Measurements from ENCODE around the gene RBM38. TPM values are rescaled to one million over a fixed set of nuclear protein-coding genes. Genes with fewer than 3 reads are reported as not detected.
A peak's percentile ranks its signal among the peaks of the same experiment; 100 is the strongest.

RBM38 gene
- total and polyA plus RNA-seq, 10 of the 15 experiments (the other 5 are each of a cell fraction or from before 2014, with no cell fraction given): 0.32 to 118 (median 25.2) TPM

- no peak for TF ChIP-seq CEBPZ (IDR thresholded peaks at IDR 0.05; ENCODE audit: low read depth, low read length)
- no peak for TF ChIP-seq ZNF24 (IDR thresholded peaks at IDR 0.05)
- TF ChIP-seq NRF1 (conservative IDR thresholded peaks at IDR 0.05; ENCODE audit: low read depth, low read length): no peak
- 0 out of 2 replicates have a peak, but pooled peaks have one; percentile 35 for TF ChIP-seq FOXM1 (IDR thresholded peaks at IDR 0.05; ENCODE audit: low read depth, low read length)
- TF ChIP-seq EED (IDR thresholded peaks at IDR 0.05; ENCODE audit: low read depth): peak; percentile 35; the same call in 1 of the 2 replicates
- TF ChIP-seq, protein P1, sequence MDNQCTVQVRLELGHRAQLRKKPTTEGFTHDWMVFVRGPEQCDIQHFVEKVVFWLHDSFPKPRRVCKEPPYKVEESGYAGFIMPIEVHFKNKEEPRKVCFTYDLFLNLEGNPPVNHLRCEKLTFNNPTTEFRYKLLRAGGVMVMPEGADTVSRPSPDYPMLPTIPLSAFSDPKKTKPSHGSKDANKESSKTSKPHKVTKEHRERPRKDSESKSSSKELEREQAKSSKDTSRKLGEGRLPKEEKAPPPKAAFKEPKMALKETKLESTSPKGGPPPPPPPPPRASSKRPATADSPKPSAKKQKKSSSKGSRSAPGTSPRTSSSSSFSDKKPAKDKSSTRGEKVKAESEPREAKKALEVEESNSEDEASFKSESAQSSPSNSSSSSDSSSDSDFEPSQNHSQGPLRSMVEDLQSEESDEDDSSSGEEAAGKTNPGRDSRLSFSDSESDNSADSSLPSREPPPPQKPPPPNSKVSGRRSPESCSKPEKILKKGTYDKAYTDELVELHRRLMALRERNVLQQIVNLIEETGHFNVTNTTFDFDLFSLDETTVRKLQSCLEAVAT (IDR thresholded peaks at IDR 0.05): no peak
- no peak for TF ChIP-seq ZNF207 (IDR thresholded peaks at IDR 0.05; ENCODE audit: borderline replicate concordance)
- TF ChIP-seq ZNF592 (IDR thresholded peaks at IDR 0.05): no peak
- TF ChIP-seq, protein P2, sequence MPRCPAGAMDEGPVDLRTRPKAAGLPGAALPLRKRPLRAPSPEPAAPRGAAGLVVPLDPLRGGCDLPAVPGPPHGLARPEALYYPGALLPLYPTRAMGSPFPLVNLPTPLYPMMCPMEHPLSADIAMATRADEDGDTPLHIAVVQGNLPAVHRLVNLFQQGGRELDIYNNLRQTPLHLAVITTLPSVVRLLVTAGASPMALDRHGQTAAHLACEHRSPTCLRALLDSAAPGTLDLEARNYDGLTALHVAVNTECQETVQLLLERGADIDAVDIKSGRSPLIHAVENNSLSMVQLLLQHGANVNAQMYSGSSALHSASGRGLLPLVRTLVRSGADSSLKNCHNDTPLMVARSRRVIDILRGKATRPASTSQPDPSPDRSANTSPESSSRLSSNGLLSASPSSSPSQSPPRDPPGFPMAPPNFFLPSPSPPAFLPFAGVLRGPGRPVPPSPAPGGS (IDR thresholded peaks at IDR 0.05; ENCODE audit: borderline replicate concordance, insufficient read depth, low read depth, low read length, poor library complexity, severe bottlenecking): peak; percentile 90
- TF ChIP-seq TCF3 (IDR thresholded peaks at IDR 0.05; ENCODE audit: borderline replicate concordance, insufficient read depth, low read depth, low read length): 0 out of 2 replicates have a peak, but pooled peaks have one; percentile 19
- TF ChIP-seq CHD4 (IDR thresholded peaks at IDR 0.05): no peak
- no peak for TF ChIP-seq FOXK2 (IDR thresholded peaks at IDR 0.05)
- 0 out of 2 replicates have a peak, but pooled peaks have one; percentile 19 for TF ChIP-seq IRF4 (IDR thresholded peaks at IDR 0.05; ENCODE audit: low read depth, low read length)
- TF ChIP-seq SPI1 (IDR thresholded peaks at IDR 0.05; ENCODE audit: borderline replicate concordance, insufficient read depth, low read depth, low read length): peak; percentile 62; the same call in 1 of the 2 replicates
- no peak for TF ChIP-seq SMC3 (IDR thresholded peaks at IDR 0.05; ENCODE audit: borderline replicate concordance, low read length)
- TF ChIP-seq FOS (IDR thresholded peaks at IDR 0.05; ENCODE audit: borderline replicate concordance, extremely low read depth, insufficient read length): peak; percentile 77
- peak; percentile 56; the same call in 1 of the 2 replicates for TF ChIP-seq NFIC (IDR thresholded peaks at IDR 0.05; ENCODE audit: low read depth, low read length)
- TF ChIP-seq RAD51 (IDR thresholded peaks at IDR 0.05): no peak
- TF ChIP-seq RFX5 (IDR thresholded peaks at IDR 0.05; ENCODE audit: low read depth, low read length): 0 out of 2 replicates have a peak, but pooled peaks have one; percentile 26
- peak; percentile 47 for TF ChIP-seq JUNB (IDR thresholded peaks at IDR 0.05)
These were observed 38.5 kb downstream of the RBM38 start (continued) for GRCh38 chr20:57429580-57430200.

Data from GM12878 (cell line).